Mesodermal cell (in vitro differentiated cells): ENCODE measurements around the gene S100A16.

Experiments
- H3K27ac ChIP-seq: 2 replicates; pipeline ENCODE4 v1.7.0; 2013; ENCODE audit warnings: mild to moderate bottlenecking, low read depth, low read length, moderate library complexity; ENCODE audit not compliant: severe bottlenecking
- H3K36me3 ChIP-seq: 2 replicates; pipeline ENCODE4 v1.7.1; 2013; ENCODE audit warnings: mild to moderate bottlenecking, low read length, moderate library complexity; ENCODE audit not compliant: control insufficient read depth, insufficient read depth
- H3K4me1 ChIP-seq: one replicate; pipeline ENCODE4 v1.7.1; 2013; ENCODE audit warnings: mild to moderate bottlenecking, low read length; ENCODE audit not compliant: insufficient read depth, control insufficient read depth, poor library complexity, severe bottlenecking
- H3K4me3 ChIP-seq: 2 replicates; pipeline ENCODE4 v1.7.0; 2013; ENCODE audit warnings: low read length, control low read depth, mild to moderate bottlenecking; ENCODE audit not compliant: insufficient read depth, poor library complexity, severe bottlenecking; ENCODE audit errors: extremely low read depth
- H3K9me3 ChIP-seq: 2 replicates; pipeline ENCODE4 v1.7.1; 2013; ENCODE audit warnings: mild to moderate bottlenecking, low read length, moderate library complexity; ENCODE audit not compliant: control insufficient read depth
- WGBS, 2 experiments: methylation state at CpG; one replicate each; pipeline ENCODE4 v1.1.5; 2013; ENCODE audit warnings: missing lambda C conversion rate in 2 of 2; ENCODE audit not compliant: insufficient coverage in 2 of 2; 5-methylcytosine and 5-hydroxymethylcytosine counted together

The S100A16 gene

DNA sequence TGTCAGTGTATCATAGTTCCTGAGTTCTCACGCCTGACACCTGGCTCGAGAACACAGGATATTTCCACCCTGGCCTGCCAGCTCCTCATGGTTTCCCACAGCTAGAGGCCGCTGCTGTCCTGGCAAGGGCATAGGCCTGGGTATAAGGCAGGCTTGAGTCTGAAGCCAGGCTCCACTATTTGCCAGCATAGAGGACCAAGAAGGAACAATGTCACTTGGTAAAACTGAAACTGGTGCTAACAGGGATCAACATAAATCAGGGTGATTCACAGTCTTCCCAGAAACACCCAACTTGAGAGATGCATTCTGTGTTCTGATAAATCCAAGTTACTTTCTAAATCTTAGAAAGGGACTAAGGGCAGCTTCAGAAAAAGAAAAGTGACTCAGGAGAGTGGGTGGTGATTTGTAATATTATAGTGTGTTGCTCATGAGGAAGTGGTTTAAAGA lies 40.3 kb downstream of the S100A16 start:
- no peak overlapping the region for H3K27ac ChIP-seq
- 27 to 58% methylated on average over 3 of the region's 3 CpGs for WGBS, 2 experiments

DNA sequence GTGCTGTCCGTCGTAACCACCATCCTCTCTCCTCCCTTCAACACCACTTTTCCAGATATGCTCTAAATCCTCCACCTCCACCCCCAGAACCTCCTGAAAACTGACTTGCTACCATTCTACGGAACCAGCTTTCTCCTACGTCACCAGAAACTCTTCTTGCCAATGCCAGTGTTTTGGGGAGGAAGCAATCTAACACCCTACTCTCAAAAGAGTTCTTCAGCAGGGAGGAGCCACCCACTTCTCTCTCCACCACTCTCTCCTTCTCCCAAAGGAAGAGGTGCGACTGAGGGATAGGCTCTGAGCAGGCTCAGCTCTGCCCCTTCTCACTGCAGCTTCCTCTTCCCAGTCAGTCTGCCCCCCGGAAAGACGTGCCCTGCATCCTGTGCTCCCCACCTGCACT lies 41.2 kb downstream of the S100A16 start:
- no peaks in the 10 kb centered on the region for H3K9me3 ChIP-seq
- WGBS, 2 experiments: 95 to 98% methylated on average over 3 to 5 of the region's 7 CpGs
- H3K36me3 ChIP-seq: no peaks in the 10 kb centered on the region
- H3K27ac ChIP-seq: no peak overlapping the region
- no peak overlapping the region for H3K4me3 ChIP-seq
- H3K4me1 ChIP-seq: peaks cover 20% of the 10 kb centered on the region

More for the DNA sequence above, 40.3 kb downstream of the S100A16 start:
- no peaks in the 10 kb centered on the region for H3K9me3 ChIP-seq
- H3K4me1 ChIP-seq: peaks cover 15% of the 10 kb centered on the region
- H3K36me3 ChIP-seq: no peaks in the 10 kb centered on the region
- H3K4me3 ChIP-seq: no peak overlapping the region

DNA sequence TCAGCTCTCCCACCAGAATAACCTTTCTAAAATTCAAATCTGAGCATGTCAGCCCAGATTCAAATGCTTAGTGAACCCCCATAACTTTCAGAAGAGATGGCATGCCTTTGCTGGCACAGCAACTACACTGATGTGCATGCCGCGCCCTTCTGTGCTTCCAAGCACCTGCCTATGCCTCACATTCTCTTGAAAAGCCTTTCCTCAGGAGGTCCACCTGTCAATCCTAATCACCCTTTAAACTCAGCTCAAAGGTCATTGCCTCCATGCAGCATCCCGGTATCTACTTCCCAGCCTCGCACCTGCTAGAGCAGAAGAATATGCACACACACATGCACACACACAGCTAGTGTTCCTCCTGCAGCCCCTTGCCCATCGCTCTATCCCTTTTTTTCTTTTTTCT lies 42.1 kb downstream of the S100A16 start:
- Histone ChIP-seq H3K9me3 (no peaks in the 10 kb centered on the region), H3K4me3 (no peak overlapping the region), H3K36me3 (no peaks in the 10 kb centered on the region), H3K27ac (no peak overlapping the region), H3K4me1 (peaks cover 22% of the 10 kb centered on the region)
- 100% methylated on average over 4 of the region's 5 CpGs for WGBS, 2 experiments

DNA sequence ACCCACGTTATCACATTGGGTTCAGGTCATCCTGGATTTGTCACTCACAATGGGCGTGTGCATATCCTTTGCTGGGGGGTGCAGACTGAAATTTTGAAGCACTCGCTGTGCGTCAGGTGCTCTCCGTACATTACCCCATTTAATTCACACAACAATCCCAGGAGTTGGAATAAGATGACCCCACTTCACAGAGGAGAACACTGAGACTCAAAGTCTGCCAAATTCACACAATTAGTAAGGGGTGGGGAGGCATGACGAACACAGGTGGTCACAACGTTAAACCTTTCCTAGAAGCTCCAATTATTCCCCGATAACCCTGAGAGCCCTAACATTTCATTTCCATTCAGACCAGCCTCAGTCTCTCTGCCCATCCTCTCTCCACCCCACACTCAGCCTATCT lies 43.5 kb downstream of the S100A16 start:
- Histone ChIP-seq H3K27ac (no peak overlapping the region), H3K36me3 (no peaks in the 10 kb centered on the region), H3K4me1 (peaks cover 31% of the 10 kb centered on the region), H3K4me3 (no peak overlapping the region), H3K9me3 (no peaks in the 10 kb centered on the region)
- 95 to 96% methylated on average over 5 of the region's 8 CpGs for WGBS, 2 experiments

DNA sequence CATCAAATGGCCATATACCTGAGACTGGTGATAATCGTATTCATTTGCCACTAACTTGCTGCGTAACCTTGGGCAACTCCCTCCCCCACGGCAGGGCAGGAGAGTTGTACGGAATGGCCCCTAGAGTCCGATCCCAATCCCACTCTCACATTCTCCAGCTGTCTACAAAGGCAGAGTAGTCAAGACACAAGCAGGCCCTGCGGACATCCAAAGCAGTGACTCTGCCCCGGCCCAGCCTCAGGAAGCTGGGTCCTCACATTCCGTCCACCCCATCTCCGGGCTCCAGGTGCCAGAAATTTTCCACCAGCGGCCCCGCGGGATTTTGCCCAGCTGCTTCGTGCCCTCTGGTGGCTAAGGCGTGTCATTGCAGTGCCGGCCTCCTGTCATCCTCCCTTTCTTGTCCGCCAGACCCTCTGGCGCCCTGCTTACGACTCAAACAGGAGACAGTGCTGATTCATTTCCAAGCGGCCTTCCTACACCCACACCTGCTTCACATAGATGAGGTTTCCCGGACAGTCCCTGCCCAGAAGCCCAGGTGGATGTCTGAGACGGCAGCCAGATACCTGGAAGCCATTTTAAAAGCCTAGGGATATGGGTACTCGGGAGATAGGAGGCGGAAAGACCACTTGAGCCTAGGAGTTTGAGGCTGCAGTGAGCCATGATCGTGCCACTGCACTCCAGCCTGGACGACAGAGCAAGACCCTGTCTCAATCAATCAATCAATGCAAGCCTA lies 44.4 kb downstream of the S100A16 start:
- Histone ChIP-seq H3K4me3 (no peak overlapping the region), H3K4me1 (peaks cover 40% of the 10 kb centered on the region), H3K27ac (peak overlapping the region; percentile 90), H3K36me3 (no peaks in the 10 kb centered on the region), H3K9me3 (no peaks in the 10 kb centered on the region)
- WGBS, 2 experiments: 27 to 28% methylated on average over 20 to 25 of the region's 25 CpGs

DNA sequence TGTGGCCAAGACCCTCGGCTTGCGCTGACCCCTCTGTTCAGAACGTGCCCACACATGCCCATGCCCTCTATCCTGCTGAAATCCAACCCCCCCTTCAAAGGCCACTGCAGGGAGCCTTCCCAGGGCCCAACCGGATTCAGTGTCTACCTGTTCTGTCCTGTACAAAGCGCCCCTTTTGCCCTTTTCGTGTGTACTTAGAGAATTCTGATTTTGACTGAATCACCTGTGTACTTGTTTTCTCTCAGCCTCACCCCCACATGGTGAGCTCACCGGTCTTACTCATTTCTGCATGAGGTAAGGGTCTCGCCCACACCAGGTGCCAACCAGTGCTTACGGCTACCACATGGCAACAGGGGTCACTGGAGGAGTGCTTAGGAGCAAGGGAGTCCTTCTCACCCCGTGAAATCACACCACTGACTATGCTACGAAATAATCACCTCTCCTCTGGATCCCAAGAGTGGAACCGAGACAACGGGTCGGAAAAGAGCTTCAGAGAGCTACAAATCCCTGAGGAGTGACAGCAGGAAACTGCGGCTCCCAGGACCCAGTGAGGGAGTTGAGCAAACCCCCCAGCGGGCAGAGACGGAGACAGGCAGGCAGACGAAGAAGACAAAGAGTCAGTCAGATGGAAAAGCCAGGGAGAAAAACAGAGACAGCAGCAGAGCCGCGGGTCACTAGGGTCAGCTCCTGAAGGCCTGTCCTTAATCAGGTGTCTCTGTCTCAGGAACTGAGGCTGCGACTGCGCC lies 45.1 kb downstream of the S100A16 start:
- peaks cover 42% of the 10 kb centered on the region for H3K4me1 ChIP-seq
- H3K9me3 ChIP-seq: no peaks in the 10 kb centered on the region
- 61 to 72% methylated on average over 18 of the region's 22 CpGs for WGBS, 2 experiments
- no peaks in the 10 kb centered on the region for H3K36me3 ChIP-seq
- H3K4me3 ChIP-seq: no peak overlapping the region
- H3K27ac ChIP-seq: peak overlapping the region; percentile 90

DNA sequence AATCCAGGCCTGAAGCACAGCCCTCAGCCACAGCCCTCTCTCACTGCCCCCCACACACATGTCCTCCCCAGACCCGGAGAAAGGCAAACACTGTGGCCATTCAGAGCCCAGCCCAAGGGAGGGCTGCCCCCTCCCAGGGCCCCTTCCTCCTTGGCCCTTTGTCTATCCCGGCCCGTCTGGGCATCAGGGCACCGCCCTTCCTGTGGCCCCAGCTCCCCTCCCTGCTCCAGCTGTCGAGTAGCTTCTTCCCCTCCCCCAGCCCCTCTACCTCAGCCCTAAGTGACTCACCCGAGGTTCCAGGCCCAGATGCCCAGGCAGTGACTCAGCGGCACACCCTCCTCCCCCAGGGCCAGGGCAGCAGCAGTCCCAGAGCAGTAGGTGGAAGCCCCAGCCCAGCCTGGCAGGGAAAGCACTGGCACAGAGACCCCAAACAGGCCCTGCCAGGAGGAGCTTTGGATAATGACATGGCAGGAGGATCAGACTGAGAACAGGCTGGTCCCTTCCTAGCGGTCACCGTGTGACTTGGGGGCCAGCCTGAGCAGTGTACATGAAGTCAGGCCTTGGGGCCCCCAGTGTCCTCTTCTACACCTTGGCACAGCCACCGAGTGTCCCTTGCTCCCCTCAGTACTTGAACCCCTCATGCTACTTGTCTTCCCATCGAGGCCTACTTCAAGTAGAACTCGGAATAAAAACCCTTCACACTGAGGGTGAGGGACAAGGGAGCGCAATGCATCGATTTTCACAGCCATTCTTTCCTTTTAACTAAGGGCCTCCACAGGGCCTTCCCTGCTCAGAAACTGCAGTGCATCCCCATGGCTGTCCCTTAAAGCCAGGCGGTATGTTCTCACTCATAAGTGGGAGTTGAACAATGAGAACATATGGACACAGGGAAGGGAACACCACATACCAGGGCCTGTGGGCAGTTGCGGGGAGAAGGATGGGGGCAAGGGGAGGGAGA lies 46.2 kb downstream of the S100A16 start:
- Histone ChIP-seq H3K4me1 (peaks cover 40% of the 10 kb centered on the region), H3K4me3 (no peak overlapping the region), H3K9me3 (no peaks in the 10 kb centered on the region), H3K27ac (peak overlapping the region; percentile 97), H3K36me3 (no peaks in the 10 kb centered on the region)
- 36 to 40% methylated on average over 11 to 12 of the region's 16 CpGs for WGBS, 2 experiments

DNA sequence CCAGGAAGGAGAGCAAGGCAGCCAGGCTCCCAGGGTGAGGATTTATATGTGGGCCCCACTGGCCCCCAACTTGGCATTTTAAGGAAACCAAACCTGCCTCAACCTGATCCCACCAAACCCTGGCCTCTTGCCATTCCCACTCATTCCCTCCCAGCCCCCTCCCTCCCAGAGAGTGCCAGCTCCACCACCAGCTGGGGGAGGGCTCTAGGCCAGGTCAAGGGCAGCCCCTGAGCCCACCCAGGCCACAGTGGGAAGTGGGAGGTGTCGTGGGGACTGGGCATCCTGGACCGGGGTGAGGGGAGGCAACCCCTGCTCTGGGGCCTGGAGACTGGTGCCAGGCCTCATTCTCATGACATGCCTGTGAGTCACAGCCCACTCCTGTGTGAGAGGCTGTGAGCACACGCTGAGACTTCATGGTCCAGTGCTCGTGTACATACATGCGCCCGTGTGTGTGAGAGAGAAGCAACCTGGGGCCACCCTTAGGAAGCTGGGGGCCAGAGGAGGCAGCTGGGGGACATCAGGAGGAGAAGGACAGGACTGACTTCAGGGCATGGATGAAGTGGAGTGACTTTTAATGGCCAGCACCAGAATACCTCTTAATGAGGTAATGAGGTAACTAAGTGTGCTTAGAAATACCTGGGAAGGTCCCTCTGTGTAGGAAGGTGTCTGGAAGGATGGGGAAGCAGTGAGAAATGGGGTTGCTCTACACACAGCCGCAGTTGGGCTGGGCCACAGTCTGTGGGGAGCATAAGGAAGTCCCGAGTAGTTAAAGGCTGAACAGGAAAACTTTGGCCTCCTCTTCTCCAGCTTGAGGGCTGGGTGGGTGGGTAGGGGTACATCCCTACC lies 47.2 kb downstream of the S100A16 start, which contains the start of gene S100A2:
Gene S100A2, minus strand, starts transcription at position 316 of the 846 bp plus-strand sequence. CDS start 1,967 bp downstream, outside the sequence.
- Histone ChIP-seq H3K4me1 (peaks cover 42% of the 10 kb centered on the region), H3K27ac (peak within 1 kb of the TSS; percentile 97), H3K4me3 (no peak within 1 kb of the TSS), H3K9me3 (no peaks in the 10 kb centered on the region), H3K36me3 (no peaks in the 10 kb centered on the region)
- 77 to 78% methylated on average over 5 to 6 of the region's 8 CpGs for WGBS, 2 experiments

DNA sequence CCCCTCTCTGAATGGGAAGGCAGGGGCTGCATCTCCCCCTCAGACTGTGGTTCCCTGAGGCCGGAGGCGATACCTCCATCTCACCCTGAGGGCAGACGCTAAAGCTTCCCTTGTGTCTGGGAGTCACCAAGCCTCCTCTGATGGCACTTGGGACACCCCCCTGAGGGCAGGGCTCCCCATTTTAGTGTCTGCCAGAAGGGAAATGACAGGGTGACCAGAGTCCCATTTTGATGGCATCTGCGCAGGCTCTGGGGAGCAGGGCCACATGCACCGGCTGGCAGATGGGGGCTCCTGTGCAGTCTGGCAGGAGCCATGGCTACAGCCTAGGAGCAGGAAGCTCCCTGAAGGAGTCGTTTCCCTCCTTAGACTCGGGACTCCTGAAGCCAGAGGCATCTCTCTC lies 48.9 kb downstream of the S100A16 start:
- Histone ChIP-seq H3K4me1 (peaks cover 42% of the 10 kb centered on the region), H3K4me3 (no peak overlapping the region), H3K27ac (no peak overlapping the region), H3K36me3 (no peaks in the 10 kb centered on the region), H3K9me3 (no peaks in the 10 kb centered on the region)
- 88 to 93% methylated on average over 5 to 7 of the region's 7 CpGs for WGBS, 2 experiments
